ENCODE results near the gene PTPA.

Gene PTPA

DNA sequence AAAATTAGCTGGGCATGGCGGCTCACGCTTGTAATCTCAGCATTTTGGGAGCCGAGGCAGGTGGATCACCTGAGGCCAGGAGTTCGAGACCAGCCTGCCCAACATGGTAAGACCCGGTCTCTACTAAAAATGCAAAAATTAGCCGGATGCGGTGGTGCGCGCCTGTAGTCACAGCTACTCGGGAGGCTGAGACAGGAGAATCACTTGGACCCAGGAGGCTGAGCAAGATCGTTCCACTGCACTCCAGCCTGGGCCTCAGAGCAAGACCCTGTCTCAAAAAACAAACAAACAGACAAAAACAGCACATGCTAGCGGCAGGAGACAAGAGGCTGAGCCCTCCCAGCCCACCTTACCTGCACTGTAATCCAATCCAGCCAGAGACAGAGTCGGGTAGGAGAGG lies 31.4 kb upstream of the PTPA start:
- Histone ChIP-seq H3K9ac (ENCODE audit: low read depth, low read length) (peak overlapping the region; percentile 36), H3K79me2 (ENCODE audit: insufficient read depth, low read length) (peaks cover 28% of the 10 kb centered on the region), H4K20me1 (ENCODE audit: insufficient read depth, low read length) (peaks cover 24% of the 10 kb centered on the region), H3K36me3 (ENCODE audit: insufficient read depth, low read length) (peaks cover 16% of the 10 kb centered on the region), H3K4me1 (ENCODE audit: insufficient read depth, low read length) (peaks cover 37% of the 10 kb centered on the region), H3K27ac (ENCODE audit: low read length) (no peak overlapping the region), H3K4me2 (ENCODE audit: insufficient read depth, low read length) (peak overlapping the region; percentile 76), H3K4me3 (ENCODE audit: low read depth in 1 of 2, low read length in 2 of 2) (peak overlapping the region in 1 of 2 experiments; percentile 96; a peak in 3 of 4 replicates), H3K27me3 (ENCODE audit: insufficient read depth, low read length, poor library complexity) (no peaks in the 10 kb centered on the region), H2AFZ (ENCODE audit: low read depth, low read length) (peak overlapping the region; percentile 77), H3K9me3 (ENCODE audit: insufficient read depth, low read length, severe bottlenecking) (no peaks in the 10 kb centered on the region)
- ATAC-seq (ENCODE audit: insufficient read depth, low read depth) (no peak), DNase-seq (no peak)
- TF ChIP-seq, protein P1, sequence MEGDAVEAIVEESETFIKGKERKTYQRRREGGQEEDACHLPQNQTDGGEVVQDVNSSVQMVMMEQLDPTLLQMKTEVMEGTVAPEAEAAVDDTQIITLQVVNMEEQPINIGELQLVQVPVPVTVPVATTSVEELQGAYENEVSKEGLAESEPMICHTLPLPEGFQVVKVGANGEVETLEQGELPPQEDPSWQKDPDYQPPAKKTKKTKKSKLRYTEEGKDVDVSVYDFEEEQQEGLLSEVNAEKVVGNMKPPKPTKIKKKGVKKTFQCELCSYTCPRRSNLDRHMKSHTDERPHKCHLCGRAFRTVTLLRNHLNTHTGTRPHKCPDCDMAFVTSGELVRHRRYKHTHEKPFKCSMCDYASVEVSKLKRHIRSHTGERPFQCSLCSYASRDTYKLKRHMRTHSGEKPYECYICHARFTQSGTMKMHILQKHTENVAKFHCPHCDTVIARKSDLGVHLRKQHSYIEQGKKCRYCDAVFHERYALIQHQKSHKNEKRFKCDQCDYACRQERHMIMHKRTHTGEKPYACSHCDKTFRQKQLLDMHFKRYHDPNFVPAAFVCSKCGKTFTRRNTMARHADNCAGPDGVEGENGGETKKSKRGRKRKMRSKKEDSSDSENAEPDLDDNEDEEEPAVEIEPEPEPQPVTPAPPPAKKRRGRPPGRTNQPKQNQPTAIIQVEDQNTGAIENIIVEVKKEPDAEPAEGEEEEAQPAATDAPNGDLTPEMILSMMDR (IDR thresholded peaks at IDR 0.05; ENCODE audit: borderline replicate concordance, extremely low read depth, low read length, poor library complexity, severe bottlenecking): no peak
- no peak for TF ChIP-seq EZH2 (IDR thresholded peaks at IDR 0.05; ENCODE audit: borderline replicate concordance, low read depth, low read length, severe bottlenecking)

DNA sequence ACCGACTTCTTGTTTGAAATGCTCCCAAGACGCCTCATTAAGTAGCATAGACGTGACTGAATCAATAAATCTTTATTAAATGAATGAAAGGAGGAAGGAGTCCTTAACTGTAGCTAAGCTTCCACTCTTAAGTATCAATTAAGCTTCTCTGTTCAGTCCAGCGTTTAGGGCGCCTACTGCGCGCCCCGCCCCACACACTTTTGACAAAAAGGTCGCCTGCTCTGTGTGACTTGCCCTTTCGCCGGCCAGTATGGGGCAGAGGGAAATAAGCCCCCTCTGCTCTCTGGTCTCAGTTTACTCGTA lies 31.0 kb upstream of the PTPA start:
- Histone ChIP-seq H3K27ac (ENCODE audit: low read length) (peak overlapping the region; percentile 8; the same call in 1 of the 2 replicates), H3K9me3 (ENCODE audit: insufficient read depth, low read length, severe bottlenecking) (no peaks in the 10 kb centered on the region), H4K20me1 (ENCODE audit: insufficient read depth, low read length) (peaks cover 24% of the 10 kb centered on the region), H3K4me2 (ENCODE audit: insufficient read depth, low read length) (peak overlapping the region; percentile 76), H3K79me2 (ENCODE audit: insufficient read depth, low read length) (peaks cover 28% of the 10 kb centered on the region), H2AFZ (ENCODE audit: low read depth, low read length) (peak overlapping the region; percentile 77), H3K27me3 (ENCODE audit: insufficient read depth, low read length, poor library complexity) (no peaks in the 10 kb centered on the region), H3K4me3 (ENCODE audit: low read depth in 1 of 2, low read length in 2 of 2) (peak overlapping the region; percentile 2 to 96; a peak in 3 of 4 replicates), H3K9ac (ENCODE audit: low read depth, low read length) (peak overlapping the region; percentile 36), H3K36me3 (ENCODE audit: insufficient read depth, low read length) (peaks cover 20% of the 10 kb centered on the region), H3K4me1 (ENCODE audit: insufficient read depth, low read length) (peaks cover 37% of the 10 kb centered on the region)
- ATAC-seq (ENCODE audit: insufficient read depth, low read depth) (no peak), DNase-seq (no peak)
- no peak for TF ChIP-seq EZH2 (IDR thresholded peaks at IDR 0.05; ENCODE audit: borderline replicate concordance, low read depth, low read length, severe bottlenecking)
- TF ChIP-seq, protein P1 (IDR thresholded peaks at IDR 0.05; ENCODE audit: borderline replicate concordance, extremely low read depth, low read length, poor library complexity, severe bottlenecking): no peak

DNA sequence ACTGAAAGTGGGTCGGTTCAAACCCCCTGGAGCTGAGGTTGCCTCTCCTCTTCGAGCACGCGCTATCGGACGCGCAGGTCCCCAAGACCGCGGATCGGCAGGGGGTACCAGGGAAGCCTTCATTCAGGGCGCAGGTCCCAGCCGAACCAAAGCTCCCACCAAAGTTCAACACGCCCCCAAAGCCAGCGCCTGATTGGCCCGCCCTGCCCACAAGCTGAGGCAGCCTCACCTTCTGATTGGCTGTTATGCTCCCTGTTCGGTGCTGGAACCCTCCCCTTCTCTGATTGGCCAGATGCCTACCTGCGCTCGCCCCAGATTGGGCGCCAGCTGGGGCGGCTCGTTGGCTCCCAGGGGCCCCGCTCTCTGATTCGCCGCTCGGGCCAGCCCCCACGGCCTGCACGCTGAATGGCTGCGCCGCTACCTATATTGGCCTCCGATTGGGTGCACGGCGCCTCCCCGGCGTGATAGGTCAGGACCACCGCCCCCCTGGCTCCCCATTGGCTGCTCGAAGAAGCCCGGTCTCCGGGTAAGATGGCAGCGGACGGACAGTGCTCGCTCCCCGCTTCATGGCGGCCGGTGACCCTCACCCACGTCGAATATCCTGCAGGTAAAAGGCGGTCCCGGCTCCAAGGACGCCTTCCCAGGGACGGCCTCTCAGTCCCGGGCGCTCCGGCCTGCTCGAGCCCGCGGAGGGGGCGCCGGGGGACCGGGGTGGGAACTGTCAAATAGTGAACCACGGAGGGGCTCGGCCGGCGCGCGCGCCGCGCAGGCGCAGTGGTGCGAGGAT lies 30.4 kb upstream of the PTPA start, which contains the start of gene DOLPP1:
Gene DOLPP1 (plus strand): TSS at position 511 of the 787 bp plus-strand sequence. CDS start 21 bp downstream, at position 532.
- Histone ChIP-seq H3K4me1 (ENCODE audit: insufficient read depth, low read length) (peaks cover 37% of the 10 kb centered on the region), H3K4me2 (ENCODE audit: insufficient read depth, low read length) (peak within 1 kb of the TSS; percentile 76), H3K36me3 (ENCODE audit: insufficient read depth, low read length) (peaks cover 25% of the 10 kb centered on the region), H3K4me3 (ENCODE audit: low read depth in 1 of 2, low read length in 2 of 2) (peak within 1 kb of the TSS; percentile 91 to 96), H3K27ac (ENCODE audit: low read length) (peak within 1 kb of the TSS; percentile 85), H3K79me2 (ENCODE audit: insufficient read depth, low read length) (peaks cover 28% of the 10 kb centered on the region), H2AFZ (ENCODE audit: low read depth, low read length) (peak within 1 kb of the TSS; percentile 94), H3K9me3 (ENCODE audit: insufficient read depth, low read length, severe bottlenecking) (no peaks in the 10 kb centered on the region), H3K27me3 (ENCODE audit: insufficient read depth, low read length, poor library complexity) (no peaks in the 10 kb centered on the region), H4K20me1 (ENCODE audit: insufficient read depth, low read length) (peaks cover 24% of the 10 kb centered on the region), H3K9ac (ENCODE audit: low read depth, low read length) (peak within 1 kb of the TSS; percentile 84)
- TF ChIP-seq, protein P1 (IDR thresholded peaks at IDR 0.05; ENCODE audit: borderline replicate concordance, extremely low read depth, low read length, poor library complexity, severe bottlenecking): no peak
- peak; percentile 94 for TF ChIP-seq EZH2 (IDR thresholded peaks at IDR 0.05; ENCODE audit: borderline replicate concordance, low read depth, low read length, severe bottlenecking)
- peak; percentile 95 for ATAC-seq (ENCODE audit: insufficient read depth, low read depth)
- DNase-seq: peak; percentile 99

Measured in DND-41 (cell line).